Stimulated activated effector memory CD8-positive, alpha-beta T cell treated with anti-CD3 and anti-CD28 coated beads, Interleukin-12 subunit alpha, Interleukin-12 subunit beta, amount 100 ng/mL, for 72 hours (primary cell): ENCODE data around the gene TMEM26.
"Not testable (repeated sequence)": the region's sequence is repeated elsewhere in the genome, so short reads cannot be mapped to it uniquely, and the experiment has no call there.

Experiments used
- ATAC-seq: fragments of 150-1000 bp; cut with Tn5 transposase; 2 replicates; pipeline ENCODE4 v1.10.0; 2021
- DNase-seq, 2 donors: peaks; one replicate each; pipeline ENCODE4 v3.0.0; 2021 to 2022; ENCODE audit warnings: low spot score in 2 of 2
- H3K27ac Mint-ChIP-seq: one replicate; pipeline ENCODE4 v1.8.0; 2022; ENCODE audit warnings: mild to moderate bottlenecking, mixed read lengths
- H3K36me3 Mint-ChIP-seq: one replicate; pipeline ENCODE4 v1.8.0; 2022; ENCODE audit warnings: mild to moderate bottlenecking, mixed read lengths
- H3K4me1 Mint-ChIP-seq: one replicate; pipeline ENCODE4 v1.8.0; 2022; ENCODE audit warnings: mixed read lengths
- H3K4me3 Mint-ChIP-seq: one replicate; pipeline ENCODE4 v1.8.0; 2022; ENCODE audit warnings: mild to moderate bottlenecking, mixed read lengths
- H3K9me3 Mint-ChIP-seq: one replicate; pipeline ENCODE4 v1.8.0; 2022; ENCODE audit warnings: mixed read lengths

The TMEM26 gene

GRCh38 chr10:61391281-61391680 is 61.9 kb downstream of the TMEM26 start:
- Mint-ChIP-seq H3K4me1 (no peaks in the 10 kb centered on the region), H3K27ac (no peak overlapping the region), H3K36me3 (no peaks in the 10 kb centered on the region), H3K4me3 (no peak overlapping the region), H3K9me3 (no peaks in the 10 kb centered on the region)
- ATAC-seq (peak; percentile 55), DNase-seq (no peak)

- peak; percentile 74 for ATAC-seq
- Mint-ChIP-seq H3K4me1 (no peaks in the 10 kb centered on the region), H3K4me3 (no peak overlapping the region), H3K27ac (no peak overlapping the region), H3K36me3 (no peaks in the 10 kb centered on the region), H3K9me3 (no peaks in the 10 kb centered on the region)
- DNase-seq, result no peak
Observed at GRCh38 chr10:61390851-61391250, 62.3 kb downstream of the TMEM26 start.

GRCh38 chr10:61389887-61390286 is 63.3 kb downstream of the TMEM26 start:
- Mint-ChIP-seq H3K4me3 (no peak overlapping the region), H3K36me3 (no peaks in the 10 kb centered on the region), H3K4me1 (no peaks in the 10 kb centered on the region), H3K9me3 (no peaks in the 10 kb centered on the region), H3K27ac (no peak overlapping the region)
- ATAC-seq (no peak), DNase-seq (no peak)

GRCh38 chr10:61388986-61389385 is 64.2 kb downstream of the TMEM26 start:
- not testable (repeated sequence) for H3K4me1 Mint-ChIP-seq, H3K36me3 Mint-ChIP-seq, H3K9me3 Mint-ChIP-seq, H3K4me3 Mint-ChIP-seq, H3K27ac Mint-ChIP-seq, ATAC-seq, DNase-seq

- Mint-ChIP-seq H3K4me3 (no peak overlapping the region), H3K9me3 (no peaks in the 10 kb centered on the region), H3K36me3 (peaks cover 3% of the 10 kb centered on the region)
Observed at GRCh38 chr10:61385231-61386001, 67.8 kb downstream of the TMEM26 start.

GRCh38 chr10:61381153-61381552 is 72.0 kb downstream of the TMEM26 start:
- not testable (repeated sequence) for ATAC-seq, H3K9me3 Mint-ChIP-seq, H3K4me1 Mint-ChIP-seq, DNase-seq, H3K4me3 Mint-ChIP-seq, H3K27ac Mint-ChIP-seq, H3K36me3 Mint-ChIP-seq

More at GRCh38 chr10:61385231-61386001, 67.8 kb downstream of the TMEM26 start:
- H3K4me1 Mint-ChIP-seq, result no peaks in the 10 kb centered on the region
- no peak for ATAC-seq
- H3K27ac Mint-ChIP-seq, result no peak overlapping the region
- DNase-seq, result no peak

- Mint-ChIP-seq H3K9me3 (peaks cover 2% of the 10 kb centered on the region), H3K36me3 (peaks cover 5% of the 10 kb centered on the region), H3K27ac (no peak overlapping the region), H3K4me3 (no peak overlapping the region), H3K4me1 (no peaks in the 10 kb centered on the region)
- no peak for ATAC-seq
- DNase-seq, result no peak
Observed at GRCh38 chr10:61378865-61379264, 74.3 kb downstream of the TMEM26 start.

- H3K36me3 Mint-ChIP-seq, result peaks cover 5% of the 10 kb centered on the region
- H3K4me1 Mint-ChIP-seq, result no peaks in the 10 kb centered on the region
- H3K4me3 Mint-ChIP-seq, result no peak overlapping the region
- peaks cover 2% of the 10 kb centered on the region for H3K9me3 Mint-ChIP-seq
- ATAC-seq (no peak), DNase-seq (no peak)
- H3K27ac Mint-ChIP-seq, result no peak overlapping the region
Observed at GRCh38 chr10:61376908-61377368, 76.2 kb downstream of the TMEM26 start.

- Mint-ChIP-seq H3K27ac (no peak overlapping the region), H3K4me3 (no peak overlapping the region)
Observed at GRCh38 chr10:61376377-61376776, 76.8 kb downstream of the TMEM26 start.

GRCh38 chr10:61366365-61366764 is 86.8 kb downstream of the TMEM26 start:
- Mint-ChIP-seq H3K4me1 (no peaks in the 10 kb centered on the region), H3K27ac (no peak overlapping the region), H3K36me3 (no peaks in the 10 kb centered on the region), H3K9me3 (no peaks in the 10 kb centered on the region), H3K4me3 (no peak overlapping the region)
- no peak for DNase-seq
- ATAC-seq, result no peak

More at GRCh38 chr10:61376377-61376776, 76.8 kb downstream of the TMEM26 start:
- H3K4me1 Mint-ChIP-seq, result no peaks in the 10 kb centered on the region
- no peak for DNase-seq
- no peak for ATAC-seq
- H3K36me3 Mint-ChIP-seq, result peaks cover 5% of the 10 kb centered on the region
- peaks cover 2% of the 10 kb centered on the region for H3K9me3 Mint-ChIP-seq

GRCh38 chr10:61364619-61365018 is 88.6 kb downstream of the TMEM26 start:
- H3K9me3 Mint-ChIP-seq, result no peaks in the 10 kb centered on the region
- H3K36me3 Mint-ChIP-seq, result no peaks in the 10 kb centered on the region
- no peak for ATAC-seq
- no peak overlapping the region for H3K27ac Mint-ChIP-seq
- DNase-seq, result no peak
- no peaks in the 10 kb centered on the region for H3K4me1 Mint-ChIP-seq
- H3K4me3 Mint-ChIP-seq, result no peak overlapping the region

GRCh38 chr10:61363006-61363405 is 90.2 kb downstream of the TMEM26 start:
- ATAC-seq (no peak), DNase-seq (no peak)
- Mint-ChIP-seq H3K4me1 (no peaks in the 10 kb centered on the region), H3K36me3 (no peaks in the 10 kb centered on the region), H3K27ac (no peak overlapping the region), H3K9me3 (no peaks in the 10 kb centered on the region), H3K4me3 (no peak overlapping the region)

- Mint-ChIP-seq H3K36me3 (no peaks in the 10 kb centered on the region), H3K4me3 (no peak overlapping the region), H3K27ac (no peak overlapping the region), H3K4me1 (no peaks in the 10 kb centered on the region), H3K9me3 (no peaks in the 10 kb centered on the region)
- DNase-seq (no peak), ATAC-seq (no peak)
Observed at GRCh38 chr10:61359452-61359851, 93.7 kb downstream of the TMEM26 start.

GRCh38 chr10:61357687-61358086 is 95.5 kb downstream of the TMEM26 start:
- DNase-seq (no peak), ATAC-seq (no peak)
- Mint-ChIP-seq H3K4me3 (no peak overlapping the region), H3K9me3 (peaks cover 5% of the 10 kb centered on the region), H3K36me3 (no peaks in the 10 kb centered on the region), H3K27ac (no peak overlapping the region), H3K4me1 (no peaks in the 10 kb centered on the region)
